HUES6 (cell line): ENCODE results near the gene ERVK3-1.
"Not testable (repeated sequence)": the region's sequence is repeated elsewhere in the genome, so short reads cannot be mapped to it uniquely, and the experiment has no call there.

ENCODE experiments used
- H3K27ac ChIP-seq: 2 replicates; pipeline ENCODE4 v1.7.0; 2013; ENCODE audit warnings: low read depth, mild to moderate bottlenecking, low read length, inconsistent platforms
- H3K27me3 ChIP-seq: 2 replicates; pipeline ENCODE4 v1.6.1; 2013; ENCODE audit warnings: low read length; ENCODE audit not compliant: control insufficient read depth, insufficient read depth
- H3K36me3 ChIP-seq: 2 replicates; pipeline ENCODE4 v1.6.1; 2013; ENCODE audit warnings: low read length; ENCODE audit not compliant: control insufficient read depth, insufficient read depth
- H3K4me1 ChIP-seq: 2 replicates; pipeline ENCODE4 v1.6.1; 2013; ENCODE audit warnings: low read length; ENCODE audit not compliant: control insufficient read depth, insufficient read depth
- H3K4me3 ChIP-seq: 2 replicates; pipeline ENCODE4 v1.5.1; 2013; ENCODE audit warnings: low read depth, low read length
- H3K9ac ChIP-seq: one replicate; pipeline ENCODE4 v1.6.1; 2013; ENCODE audit warnings: mild to moderate bottlenecking, low read length
- H3K9me3 ChIP-seq: 2 replicates; pipeline ENCODE4 v1.6.1; 2013; ENCODE audit warnings: low read depth, low read length; ENCODE audit not compliant: control insufficient read depth, insufficient read depth

The ERVK3-1 gene, protein sequence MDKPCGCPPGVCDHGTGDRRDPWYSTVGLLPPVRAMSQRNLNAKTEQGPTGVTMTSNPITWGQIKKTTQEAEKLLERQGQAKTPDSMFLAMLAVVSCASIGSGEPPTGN

DNA sequence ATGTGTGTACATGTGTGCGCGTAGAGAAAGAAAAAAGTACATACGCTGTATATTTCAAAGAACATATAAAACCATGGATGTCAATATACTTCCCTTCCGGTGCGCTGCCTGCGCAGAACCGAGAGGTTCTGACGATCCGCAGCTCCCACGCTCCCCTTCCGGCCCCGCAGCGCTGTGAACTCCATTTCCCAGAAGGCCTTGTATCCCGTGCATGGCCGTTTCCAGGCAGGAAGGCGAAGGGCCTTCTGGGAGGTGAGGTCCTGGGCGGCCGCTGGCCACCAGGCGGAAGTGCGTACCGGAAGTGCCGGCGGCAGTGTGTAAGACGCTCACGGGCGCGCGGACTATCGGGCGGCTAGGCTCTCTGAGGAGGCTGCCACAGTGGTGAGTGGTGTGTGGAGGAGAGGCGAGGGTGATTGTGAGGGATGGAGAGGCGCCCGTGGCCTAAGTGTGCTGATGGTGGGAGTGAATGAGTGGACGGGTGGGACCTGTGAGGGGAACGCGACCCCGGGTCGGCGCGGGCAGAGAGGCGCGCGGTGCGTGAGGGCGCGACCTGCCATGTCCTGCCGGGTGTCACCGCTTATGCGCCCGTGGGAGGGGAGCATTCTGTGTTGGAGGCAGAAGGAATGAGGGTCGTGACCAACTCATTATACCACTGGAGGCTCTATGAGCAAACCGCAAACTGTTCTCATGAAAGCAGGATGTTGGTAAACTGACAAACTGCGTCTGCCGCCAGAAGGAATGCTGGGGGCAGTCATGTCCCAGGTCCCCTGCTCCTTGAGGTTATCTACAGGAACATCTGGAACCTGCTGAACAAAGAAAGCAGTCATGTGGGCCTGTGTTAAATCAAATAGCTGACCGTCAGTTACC lies at the start of gene ERVK3-1:
ERVK3-1 (plus strand) TSS at position 313 of the 867 bp plus-strand sequence. CDS start 6,792 bp downstream, outside the sequence.
- Histone ChIP-seq H3K36me3 (peaks cover 37% of the 10 kb centered on the region), H3K4me3 (peak within 1 kb of the TSS; percentile 92), H3K9ac (peak within 1 kb of the TSS; percentile 90), H3K9me3 (no peaks in the 10 kb centered on the region), H3K4me1 (no peaks in the 10 kb centered on the region), H3K27me3 (no peaks in the 10 kb centered on the region), H3K27ac (no peak within 1 kb of the TSS)

DNA sequence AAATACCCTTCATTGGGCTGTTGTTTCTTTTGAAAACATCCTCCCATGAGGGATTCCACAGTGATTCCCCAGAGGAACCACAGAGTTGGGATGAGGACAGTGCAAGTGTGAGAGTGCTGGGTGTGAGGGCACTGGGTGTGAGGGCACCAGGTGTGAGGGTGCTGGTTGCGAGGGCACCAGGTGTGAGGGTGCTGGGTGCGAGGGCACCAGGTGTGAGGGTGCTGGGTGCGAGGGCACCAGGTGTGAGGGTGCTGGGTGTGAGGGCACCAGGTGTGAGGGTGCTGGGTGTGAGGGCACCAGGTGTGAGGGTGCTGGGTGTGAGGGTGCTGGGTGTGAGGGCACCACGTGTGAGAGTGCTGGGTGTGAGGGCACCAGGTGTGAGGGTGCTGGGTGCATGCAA lies 46.9 kb upstream of the ERVK3-1 start:
- H3K4me3 ChIP-seq: peak overlapping the region; percentile 7; the same call in 1 of the 2 replicates
- not testable (repeated sequence) for H3K27me3 ChIP-seq, H3K4me1 ChIP-seq, H3K27ac ChIP-seq, H3K9ac ChIP-seq
- peaks cover 99% of the 10 kb centered on the region for H3K36me3 ChIP-seq
- peaks cover 96% of the 10 kb centered on the region for H3K9me3 ChIP-seq

DNA sequence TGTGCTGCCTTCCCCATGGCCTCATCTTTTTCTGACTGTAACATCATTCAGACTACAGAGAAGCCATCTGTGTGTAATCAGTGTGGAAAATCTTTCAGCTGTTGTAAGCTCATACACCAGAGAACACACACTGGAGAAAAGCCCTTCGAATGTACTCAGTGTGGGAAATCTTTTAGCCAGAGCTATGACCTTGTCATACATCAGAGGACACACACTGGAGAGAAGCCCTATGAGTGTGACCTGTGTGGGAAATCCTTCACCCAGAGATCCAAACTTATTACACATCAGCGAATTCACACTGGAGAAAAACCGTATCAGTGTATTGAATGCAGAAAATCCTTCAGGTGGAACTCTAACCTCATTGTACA lies 43.6 kb upstream of the ERVK3-1 start:
- H3K36me3 ChIP-seq: peaks cover 84% of the 10 kb centered on the region
- no peak overlapping the region for H3K4me3 ChIP-seq
- H3K27me3 ChIP-seq: no peaks in the 10 kb centered on the region
- no peak overlapping the region for H3K27ac ChIP-seq
- H3K4me1 ChIP-seq: no peaks in the 10 kb centered on the region
- peaks cover 96% of the 10 kb centered on the region for H3K9me3 ChIP-seq
- no peak overlapping the region for H3K9ac ChIP-seq

DNA sequence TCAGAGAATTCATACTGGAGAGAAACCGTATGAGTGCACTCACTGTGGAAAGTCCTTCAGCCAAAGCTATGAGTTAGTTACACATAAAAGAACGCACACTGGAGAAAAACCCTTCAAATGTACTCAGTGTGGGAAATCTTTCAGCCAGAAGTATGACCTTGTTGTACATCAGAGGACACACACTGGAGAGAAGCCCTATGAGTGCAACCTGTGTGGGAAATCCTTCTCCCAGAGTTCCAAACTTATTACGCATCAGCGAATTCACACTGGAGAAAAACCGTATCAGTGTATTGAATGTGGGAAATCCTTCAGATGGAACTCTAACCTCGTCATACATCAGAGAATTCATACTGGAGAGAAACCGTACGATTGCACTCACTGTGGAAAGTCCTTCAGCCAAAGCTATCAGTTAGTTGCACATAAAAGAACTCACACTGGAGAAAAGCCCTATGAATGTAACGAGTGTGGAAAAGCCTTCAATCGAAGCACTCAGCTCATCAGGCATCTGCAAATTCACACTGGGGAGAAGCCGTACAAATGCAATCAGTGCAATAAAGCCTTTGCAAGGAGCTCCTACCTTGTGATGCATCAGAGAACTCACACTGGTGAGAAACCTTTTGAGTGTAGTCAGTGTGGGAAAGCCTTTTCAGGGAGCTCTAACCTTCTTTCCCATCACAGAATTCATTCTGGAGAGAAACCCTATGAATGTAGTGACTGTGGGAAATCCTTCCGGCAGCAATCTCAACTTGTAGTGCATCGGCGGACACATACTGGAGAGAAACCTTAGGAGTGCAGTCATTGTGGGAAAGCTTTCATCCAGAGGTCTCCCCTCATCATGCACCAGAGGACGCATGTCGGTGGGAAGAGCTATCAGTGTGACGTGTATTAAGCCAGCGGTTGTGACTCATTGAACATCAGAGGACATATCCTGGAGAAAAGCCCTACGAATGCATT lies 42.9 kb upstream of the ERVK3-1 start:
- H3K27me3 ChIP-seq: no peaks in the 10 kb centered on the region
- H3K27ac ChIP-seq: no peak overlapping the region
- H3K4me3 ChIP-seq: peak overlapping the region; percentile 12
- H3K4me1 ChIP-seq: no peaks in the 10 kb centered on the region
- H3K9ac ChIP-seq: no peak overlapping the region
- peaks cover 82% of the 10 kb centered on the region for H3K36me3 ChIP-seq
- H3K9me3 ChIP-seq: peaks cover 97% of the 10 kb centered on the region

DNA sequence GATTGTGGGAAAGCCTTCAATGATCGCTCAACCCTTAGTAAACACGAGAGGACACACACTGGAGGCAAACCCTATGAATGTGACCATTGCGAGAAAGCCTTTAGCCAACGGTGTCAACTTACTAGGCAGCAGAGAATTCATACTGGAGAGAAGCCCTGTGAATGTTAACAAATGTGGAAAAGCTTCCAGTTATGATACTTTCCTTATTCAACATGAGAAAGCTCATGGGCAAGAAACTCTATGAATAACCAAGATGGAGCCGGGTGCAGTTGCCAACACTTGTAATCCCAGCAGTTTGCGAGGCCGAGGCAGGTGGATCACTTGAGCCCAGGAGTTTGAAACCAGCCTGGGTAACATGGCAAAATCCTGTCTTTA lies 42.3 kb upstream of the ERVK3-1 start:
- H3K4me1 ChIP-seq: no peaks in the 10 kb centered on the region
- peaks cover 97% of the 10 kb centered on the region for H3K9me3 ChIP-seq
- H3K27me3 ChIP-seq: no peaks in the 10 kb centered on the region
- peak overlapping the region; percentile 12 for H3K4me3 ChIP-seq
- H3K9ac ChIP-seq: no peak overlapping the region
- H3K27ac ChIP-seq: no peak overlapping the region
- peaks cover 75% of the 10 kb centered on the region for H3K36me3 ChIP-seq

DNA sequence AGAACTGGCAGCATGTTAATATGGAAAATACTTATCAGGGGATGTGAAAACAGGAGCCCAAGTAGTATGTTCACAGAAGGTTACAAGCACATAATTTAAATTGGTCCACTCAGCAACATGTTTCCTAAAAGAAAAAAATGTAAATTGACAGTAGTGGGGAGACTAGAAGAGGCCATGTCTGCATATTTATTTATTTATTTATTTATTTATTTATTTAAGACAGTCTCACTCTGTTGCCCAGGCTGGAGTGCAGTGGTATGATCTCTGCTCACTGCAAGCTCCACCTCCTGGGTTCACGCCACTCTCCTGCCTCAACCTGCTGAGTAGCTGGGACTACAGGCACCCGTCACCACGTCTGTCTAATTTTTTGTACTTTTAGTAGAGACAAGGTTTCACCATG lies 40.1 kb upstream of the ERVK3-1 start:
- Histone ChIP-seq H3K27ac (no peak overlapping the region), H3K9me3 (peaks cover 91% of the 10 kb centered on the region), H3K4me1 (no peaks in the 10 kb centered on the region), H3K4me3 (no peak overlapping the region), H3K36me3 (peaks cover 53% of the 10 kb centered on the region), H3K9ac (no peak overlapping the region), H3K27me3 (no peaks in the 10 kb centered on the region)

DNA sequence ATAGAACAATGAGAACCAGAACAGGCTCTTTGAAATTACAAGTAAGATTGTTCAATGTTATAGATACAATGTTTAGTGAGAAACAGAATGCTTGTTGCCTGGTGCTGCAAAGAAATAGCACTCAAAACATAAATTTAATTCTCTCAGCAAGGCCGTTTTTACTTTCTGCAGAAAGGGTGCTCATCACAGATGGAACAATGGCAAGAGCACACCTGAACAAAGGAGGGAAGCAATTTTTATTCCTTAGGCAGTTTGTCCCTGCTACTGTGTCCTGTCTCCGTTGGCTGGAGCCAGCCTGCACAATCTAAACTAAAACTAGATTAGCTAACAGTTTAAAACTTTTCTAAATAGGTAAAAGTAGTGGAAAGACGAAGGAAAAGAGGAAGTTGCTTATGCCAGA lies 36.8 kb upstream of the ERVK3-1 start:
- Histone ChIP-seq H3K27ac (no peak overlapping the region), H3K9me3 (peaks cover 81% of the 10 kb centered on the region), H3K4me1 (no peaks in the 10 kb centered on the region), H3K9ac (no peak overlapping the region), H3K36me3 (peaks cover 36% of the 10 kb centered on the region), H3K27me3 (no peaks in the 10 kb centered on the region), H3K4me3 (no peak overlapping the region)

DNA sequence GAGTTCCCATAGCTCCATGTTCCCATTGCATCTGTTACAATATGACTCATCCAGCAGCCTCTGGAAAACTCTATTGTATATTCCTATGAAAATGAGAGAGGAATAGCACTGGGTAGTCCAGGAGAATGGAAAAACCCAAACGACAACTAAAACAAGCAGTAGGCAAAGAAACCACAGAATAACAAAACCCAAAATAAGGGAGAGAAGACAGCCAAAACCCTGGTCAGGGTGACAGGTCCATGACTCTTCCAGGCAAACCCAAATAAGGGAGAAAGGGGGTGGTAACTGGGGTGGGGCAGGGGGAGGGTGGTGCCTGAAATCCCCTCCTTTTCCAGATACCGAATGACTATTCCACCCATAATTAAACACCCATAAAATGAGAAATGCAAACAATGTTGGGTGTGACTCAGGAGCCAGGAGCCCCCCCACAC lies 30.4 kb upstream of the ERVK3-1 start:
- Histone ChIP-seq H3K27me3 (no peaks in the 10 kb centered on the region), H3K9me3 (peaks cover 32% of the 10 kb centered on the region; the same call in 1 of the 2 replicates), H3K4me1 (peaks cover under 1% of the 10 kb centered on the region; the same call in 1 of the 2 replicates), H3K36me3 (peaks cover 26% of the 10 kb centered on the region), H3K4me3 (no peak overlapping the region), H3K27ac (no peak overlapping the region), H3K9ac (no peak overlapping the region)

DNA sequence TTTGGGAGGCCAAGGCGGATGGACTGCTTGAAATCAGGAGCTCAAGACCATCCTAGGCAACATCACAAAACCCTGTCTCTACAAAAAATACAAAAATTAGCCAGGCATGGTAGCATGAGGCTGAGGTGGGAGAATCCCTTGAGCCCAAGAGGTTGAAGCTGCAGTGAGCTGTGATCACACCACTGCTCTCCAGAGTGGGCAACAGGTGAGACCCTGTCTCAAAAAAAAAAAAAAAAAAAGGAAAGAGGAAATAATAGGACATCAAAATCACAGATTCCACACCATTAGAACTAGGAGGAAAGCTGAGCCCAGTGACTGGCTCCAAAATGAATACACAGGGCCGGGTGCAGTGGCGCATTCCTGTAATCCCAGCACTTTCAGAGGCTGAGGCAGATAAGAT lies 29.6 kb upstream of the ERVK3-1 start:
- H3K4me1 ChIP-seq: peaks cover 6% of the 10 kb centered on the region
- H3K27me3 ChIP-seq: no peaks in the 10 kb centered on the region
- no peak overlapping the region for H3K9ac ChIP-seq
- peaks cover 31% of the 10 kb centered on the region for H3K36me3 ChIP-seq
- peaks cover 31% of the 10 kb centered on the region; the same call in 1 of the 2 replicates for H3K9me3 ChIP-seq
- H3K27ac ChIP-seq: no peak overlapping the region
- no peak overlapping the region for H3K4me3 ChIP-seq

DNA sequence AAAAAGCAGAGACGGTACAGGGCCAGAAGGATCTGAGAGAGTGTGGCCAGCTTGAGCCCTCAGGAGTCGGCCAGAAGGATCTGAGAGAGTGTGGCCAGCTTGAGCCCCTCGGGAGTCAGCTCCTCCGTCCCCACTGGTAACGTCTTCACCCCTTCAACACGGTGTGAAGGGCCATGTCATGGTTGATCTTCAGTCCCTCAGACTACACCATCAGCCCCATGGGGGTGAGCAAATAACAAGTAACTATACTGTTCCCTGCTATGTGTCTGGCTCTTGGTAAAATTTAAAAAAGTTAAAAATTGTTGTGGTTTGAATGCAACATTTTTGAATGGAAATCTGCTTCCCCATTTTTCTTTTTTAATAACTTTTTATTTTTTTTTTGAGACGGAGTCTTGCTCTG lies 28.0 kb upstream of the ERVK3-1 start:
- no peaks in the 10 kb centered on the region for H3K27me3 ChIP-seq
- peaks cover 36% of the 10 kb centered on the region for H3K36me3 ChIP-seq
- peaks cover 6% of the 10 kb centered on the region for H3K4me1 ChIP-seq
- H3K9ac ChIP-seq: no peak overlapping the region
- no peak overlapping the region for H3K27ac ChIP-seq
- H3K9me3 ChIP-seq: peaks cover 19% of the 10 kb centered on the region; the same call in 1 of the 2 replicates
- H3K4me3 ChIP-seq: no peak overlapping the region
